Common myeloid progenitor, CD34-positive (primary cell): ENCODE measurements around the gene SUMF1.

Source experiments
- CTCF ChIA-PET: fragments of 350-600 bp; sonication (Branson Sonifier 250); formaldehyde crosslinking; loops from one replicate; lab custom pipeline; 2021; ENCODE audit warnings: antibody characterized with exemption; lab: Charles Lee
- POLR2A ChIA-PET: fragments of 350-600 bp; sonication (Branson Sonifier 250); formaldehyde crosslinking; loops from one replicate; lab custom pipeline; 2021; ENCODE audit warnings: antibody characterized with exemption; lab: Charles Lee
- DNase-seq, 3 donors: peaks; one replicate each; pipeline versions ENCODE4 v3.0.0 to v3.0.0-alpha.2; 2013
- H3K27ac ChIP-seq, 2 experiments: 1 replicate in 1 of 2; 2 replicates in 1 of 2; pipeline ENCODE4 v1.7.0; 2013; ENCODE audit warnings: inconsistent platforms in 2 of 2, low read length in 2 of 2, mild to moderate bottlenecking in 2 of 2, low read depth in 1 of 2, moderate library complexity in 1 of 2; ENCODE audit not compliant: severe bottlenecking in 2 of 2, insufficient read depth in 1 of 2, poor library complexity in 1 of 2
- H3K27me3 ChIP-seq, 5 experiments: replicated peaks in 2 of 5; 1 replicate in 3 of 5; 2 replicates in 2 of 5; pipeline versions ENCODE4 v1.6.1 to v1.7.0; 2013; ENCODE audit warnings: low read length in 4 of 5, mild to moderate bottlenecking in 2 of 5, moderate library complexity in 2 of 5, inconsistent platforms in 1 of 5; ENCODE audit not compliant: insufficient read depth in 5 of 5, control insufficient read depth in 4 of 5
- H3K36me3 ChIP-seq, 4 experiments: 1 replicate in 2 of 4; 2 replicates in 2 of 4; pipeline versions ENCODE4 v1.6.1 to v1.7.0; 2013; ENCODE audit warnings: low read length in 3 of 4, control low read depth in 1 of 4, mild to moderate bottlenecking in 1 of 4; ENCODE audit not compliant: control insufficient read depth in 4 of 4, insufficient read depth in 4 of 4
- H3K4me1 ChIP-seq, 4 experiments: 1 replicate in 3 of 4; 2 replicates in 1 of 4; pipeline versions ENCODE4 v1.6.1 to v1.7.1; 2013; ENCODE audit warnings: low read length in 3 of 4, mild to moderate bottlenecking in 3 of 4, control low read depth in 1 of 4, inconsistent platforms in 1 of 4, moderate library complexity in 1 of 4; ENCODE audit not compliant: control insufficient read depth in 4 of 4, insufficient read depth in 4 of 4; ENCODE audit errors: control extremely low read depth in 1 of 4
- H3K4me3 ChIP-seq, 7 experiments: 1 replicate in 4 of 7; 2 replicates in 3 of 7; pipeline versions ENCODE4 v1.5.1 to v1.7.0; 2013; ENCODE audit warnings: mild to moderate bottlenecking in 7 of 7, low read length in 6 of 7, moderate library complexity in 6 of 7, inconsistent platforms in 2 of 7, low read depth in 2 of 7, control low read depth in 1 of 7; ENCODE audit not compliant: insufficient read depth in 4 of 7, control insufficient read depth in 1 of 7; ENCODE audit errors: extremely low read depth in 1 of 7
- H3K9me3 ChIP-seq, 5 experiments: 1 replicate in 4 of 5; 2 replicates in 1 of 5; pipeline versions ENCODE4 v1.6.1 to v1.7.1; 2013; ENCODE audit warnings: low read length in 4 of 5, mild to moderate bottlenecking in 2 of 5, inconsistent platforms in 1 of 5, low read depth in 1 of 5, moderate library complexity in 1 of 5; ENCODE audit not compliant: control insufficient read depth in 4 of 5, insufficient read depth in 2 of 5; ENCODE audit errors: control extremely low read depth in 1 of 5
- WGBS: methylation state at CpG from one replicate; pipeline ENCODE4 v1.1.5; 2013; ENCODE audit not compliant: insufficient coverage; 5-methylcytosine and 5-hydroxymethylcytosine counted together

SUMF1 gene

DNA sequence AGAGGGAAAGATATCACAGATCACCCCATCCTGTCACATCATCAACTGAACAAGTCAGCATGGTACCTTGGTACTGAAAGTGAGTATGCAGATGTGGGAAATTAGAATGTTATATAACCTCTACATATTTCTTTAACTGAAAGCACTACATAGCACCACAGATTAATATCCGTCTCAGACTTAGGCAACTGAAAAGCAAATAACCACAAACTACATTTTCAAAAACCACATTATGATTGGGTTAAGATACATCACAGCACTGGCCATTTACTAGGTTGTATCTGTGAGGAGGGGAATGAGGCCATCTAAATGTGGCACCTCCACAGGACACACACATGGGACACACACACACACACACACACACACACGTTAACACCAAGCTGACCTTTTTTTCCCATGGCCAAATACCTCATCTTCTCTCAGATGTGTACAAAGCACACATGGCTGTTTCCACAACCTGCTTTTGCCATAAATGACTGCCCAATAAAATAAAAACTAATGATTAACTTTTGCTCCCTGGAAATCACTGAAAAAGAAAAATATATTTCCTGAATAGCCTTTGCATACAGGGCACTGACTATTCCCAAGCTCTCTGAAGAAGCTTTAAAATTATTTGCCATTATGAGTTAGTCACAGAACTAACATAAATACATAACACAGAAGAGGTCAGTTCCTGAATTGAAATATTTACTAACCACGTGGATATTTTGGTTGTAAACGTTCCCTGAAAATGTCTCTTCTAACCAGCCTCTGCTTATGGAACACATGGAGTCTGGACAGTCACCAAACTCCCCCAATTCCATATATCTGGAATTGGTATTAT, 60.1 kb downstream of the SUMF1 start:
- Histone ChIP-seq H3K27me3 (no peaks in the 10 kb centered on the region), H3K36me3 (peaks cover 9 to 39% (median 15%) of the 10 kb centered on the region in 4 experiments), H3K27ac (no peak overlapping the region), H3K4me1 (peaks cover 0 to 22% (median 14%) of the 10 kb centered on the region in 4 experiments), H3K4me3 (no peak overlapping the region), H3K9me3 (no peaks in the 10 kb centered on the region)
- CTCF ChIA-PET, result interaction anchor here (1.2 kb wide), 1 partner anchor 10 kb away, joined by 3 read pairs; no protein-coding TSS in a partner anchor
- DNase-seq, result peak in 2 of 3 donors; percentile 9 to 44
- no CpG with 5 or more reads among the region's 4 CpGs for WGBS
- POLR2A ChIA-PET, result no interaction called here

DNA sequence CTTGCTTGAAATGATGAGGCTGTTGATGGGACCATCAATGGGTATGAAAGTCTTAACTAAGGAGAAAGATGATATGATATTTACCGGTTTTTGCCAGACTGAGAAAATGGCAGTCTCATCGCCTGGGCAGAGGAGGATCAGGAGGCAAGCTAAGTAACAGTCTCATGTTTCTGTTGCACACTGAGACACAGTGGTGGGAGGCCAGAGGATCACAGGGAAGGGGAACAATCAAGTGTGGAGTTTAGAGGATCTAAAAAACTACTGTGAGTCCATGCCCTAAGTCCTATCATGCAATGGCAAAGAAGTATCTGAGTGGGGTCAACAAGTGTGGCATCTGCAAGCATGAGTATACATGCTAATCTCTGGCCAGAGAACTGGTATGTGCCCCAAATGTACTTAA, 62.2 kb downstream of the SUMF1 start:
- Histone ChIP-seq H3K9me3 (no peaks in the 10 kb centered on the region), H3K4me1 (peaks cover 0 to 12% (median 9%) of the 10 kb centered on the region in 4 experiments), H3K4me3 (no peak overlapping the region), H3K27me3 (no peaks in the 10 kb centered on the region), H3K27ac (no peak overlapping the region), H3K36me3 (peaks cover 9 to 38% (median 16%) of the 10 kb centered on the region in 4 experiments)
- ChIA-PET CTCF (interaction anchor here (0.9 kb wide), 1 partner anchor 227 kb away, joined by 3 read pairs; no protein-coding TSS in a partner anchor), POLR2A (no interaction called here)
- 96% methylated on average over 2 of the region's 2 CpGs for WGBS
- no peak for DNase-seq

- H3K4me3 ChIP-seq, result no peak overlapping the region
- no peaks in the 10 kb centered on the region for H3K27me3 ChIP-seq
- peaks cover 0 to 10% (median 2%) of the 10 kb centered on the region in 4 experiments for H3K4me1 ChIP-seq
- POLR2A ChIA-PET, result no interaction called here
- no peak for DNase-seq
- WGBS, result 94% methylated on average over 4 of the region's 4 CpGs
- no peak overlapping the region for H3K27ac ChIP-seq
- H3K9me3 ChIP-seq, result no peaks in the 10 kb centered on the region
- CTCF ChIA-PET, result no interaction called here
- peaks cover 9 to 28% (median 17%) of the 10 kb centered on the region in 4 experiments for H3K36me3 ChIP-seq
Observed at GRCh38 chr3:4401441-4401840, 65.6 kb downstream of the SUMF1 start.

GRCh38 chr3:4399476-4399875, 67.6 kb downstream of the SUMF1 start:
- CTCF ChIA-PET, result interaction anchor here (1.2 kb wide), 2 partner anchors 173 to 234 kb away, joined by 3 read pairs; no protein-coding TSS in a partner anchor
- H3K27ac ChIP-seq, result no peak overlapping the region

GRCh38 chr3:4398941-4399245, 68.2 kb downstream of the SUMF1 start:
- Histone ChIP-seq H3K27me3 (no peaks in the 10 kb centered on the region), H3K36me3 (peaks cover 3 to 27% (median 16%) of the 10 kb centered on the region in 4 experiments), H3K4me1 (peaks cover 0 to 25% (median 9%) of the 10 kb centered on the region in 4 experiments), H3K9me3 (no peaks in the 10 kb centered on the region), H3K27ac (no peak overlapping the region), H3K4me3 (no peak overlapping the region)
- 100% methylated on average over 4 of the region's 7 CpGs for WGBS
- CTCF ChIA-PET, result interaction anchor here (1.2 to 1.3 kb wide), 3 partner anchors 33 to 235 kb away, joined by 3 read pairs; no protein-coding TSS in a partner anchor
- POLR2A ChIA-PET, result interaction anchor here (0.6 kb wide), 1 partner anchor 259 kb away, joined by 7 read pairs; no protein-coding TSS in a partner anchor
- DNase-seq, result no peak

More at GRCh38 chr3:4399476-4399875, 67.6 kb downstream of the SUMF1 start:
- POLR2A ChIA-PET, result no interaction called here
- H3K27me3 ChIP-seq, result no peaks in the 10 kb centered on the region
- H3K4me3 ChIP-seq, result no peak overlapping the region
- no peak for DNase-seq
- H3K9me3 ChIP-seq, result no peaks in the 10 kb centered on the region
- peaks cover 3 to 27% (median 17%) of the 10 kb centered on the region in 4 experiments for H3K36me3 ChIP-seq
- 91% methylated on average over 7 of the region's 7 CpGs for WGBS
- H3K4me1 ChIP-seq, result peaks cover 0 to 19% (median 4%) of the 10 kb centered on the region in 4 experiments

DNA sequence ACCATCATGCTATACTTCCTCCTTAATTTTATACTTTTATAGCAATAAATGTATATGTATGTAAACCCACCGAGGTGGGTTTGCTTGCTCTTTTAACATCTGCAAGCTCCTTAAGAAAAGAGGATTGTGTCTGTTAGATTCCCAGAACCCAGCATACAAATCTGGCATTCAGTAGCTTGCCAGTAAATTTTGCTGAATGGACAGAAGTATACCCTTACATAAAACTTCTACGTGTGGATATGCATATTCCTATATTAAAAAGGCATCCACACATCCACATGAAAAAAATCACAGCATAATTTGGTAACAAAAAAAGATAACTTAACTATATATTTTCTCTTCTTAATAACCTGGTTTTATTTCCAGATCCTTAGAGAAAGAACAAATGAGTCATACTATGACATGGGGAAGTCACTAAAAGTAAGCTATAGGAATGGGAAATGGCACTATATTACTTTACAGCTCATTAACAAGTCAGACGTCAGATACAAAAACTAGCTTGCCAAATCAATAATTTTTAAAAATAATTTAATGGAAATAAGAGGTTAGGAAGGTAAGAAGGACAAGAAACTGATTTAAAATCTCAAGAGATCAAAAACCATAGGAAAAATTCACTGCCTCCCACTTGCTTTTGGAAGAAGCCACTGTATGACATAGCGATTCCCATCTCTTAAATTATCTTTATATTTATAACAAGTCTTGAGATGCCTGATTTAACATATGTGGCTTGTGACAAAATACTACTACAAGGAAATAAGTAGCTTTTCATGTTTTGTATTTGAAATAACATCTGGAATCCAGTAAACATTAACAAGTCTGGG, 68.7 kb downstream of the SUMF1 start:
- Histone ChIP-seq H3K27ac (no peak overlapping the region), H3K4me3 (no peak overlapping the region), H3K9me3 (no peaks in the 10 kb centered on the region), H3K27me3 (no peaks in the 10 kb centered on the region), H3K36me3 (peaks cover 2 to 22% (median 10%) of the 10 kb centered on the region in 4 experiments), H3K4me1 (peaks cover 0 to 29% (median 11%) of the 10 kb centered on the region in 4 experiments)
- WGBS, result no CpG with 5 or more reads among the region's 4 CpGs
- ChIA-PET CTCF (interaction anchor here (1.2 to 1.3 kb wide), 3 partner anchors 34 to 235 kb away, joined by 3 read pairs; no protein-coding TSS in a partner anchor), POLR2A (interaction anchor here (0.6 kb wide), 1 partner anchor 259 kb away, joined by 7 read pairs; no protein-coding TSS in a partner anchor)
- no peak for DNase-seq
